Liver (tissue), 9 donors: ENCODE results near the gene HILPDA. TPM values are rescaled to one million over a fixed set of nuclear protein-coding genes. Genes with fewer than 3 reads are reported as not detected.

Source experiments
- DNase-seq: peaks from one replicate; pipeline ENCODE4 v3.0.0-alpha.2; 2017; ENCODE audit warnings: low spot score
- H3K27ac ChIP-seq, 2 donors: one replicate each; pipeline ENCODE4 v1.7.0; 2013; ENCODE audit warnings: inconsistent platforms in 2 of 2, low read length in 2 of 2, control low read depth in 1 of 2, low read depth in 1 of 2, mild to moderate bottlenecking in 1 of 2
- H3K27me3 ChIP-seq, 4 donors: one replicate each; pipeline versions ENCODE4 v1.6.1 to v1.7.0; 2013; ENCODE audit warnings: low read length in 3 of 4, inconsistent platforms in 1 of 4, mild to moderate bottlenecking in 1 of 4, moderate library complexity in 1 of 4; ENCODE audit not compliant: control insufficient read depth in 4 of 4, insufficient read depth in 4 of 4
- H3K36me3 ChIP-seq, 4 donors: one replicate each; pipeline versions ENCODE4 v1.6.1 to v1.7.0; 2013; ENCODE audit warnings: low read length in 3 of 4, mild to moderate bottlenecking in 3 of 4, low read depth in 1 of 4, moderate library complexity in 1 of 4; ENCODE audit not compliant: control insufficient read depth in 4 of 4, insufficient read depth in 3 of 4
- H3K4me1 ChIP-seq, 4 donors: one replicate each; pipeline versions ENCODE4 v1.6.1 to v1.7.0; 2013; ENCODE audit warnings: low read length in 3 of 4, mild to moderate bottlenecking in 3 of 4, moderate library complexity in 1 of 4; ENCODE audit not compliant: control insufficient read depth in 4 of 4, insufficient read depth in 4 of 4
- H3K4me3 ChIP-seq, 3 donors: one replicate each; pipeline versions ENCODE4 v1.6.1 to v1.7.0; 2013; ENCODE audit warnings: low read length in 3 of 3, control low read depth in 1 of 3, low read depth in 1 of 3, mild to moderate bottlenecking in 1 of 3
- H3K9ac ChIP-seq, 2 donors: one replicate each; pipeline ENCODE4 v1.7.0; 2013; ENCODE audit warnings: low read length in 2 of 2, mild to moderate bottlenecking in 2 of 2, moderate library complexity in 2 of 2, control low read depth in 1 of 2, low read depth in 1 of 2
- H3K9me3 ChIP-seq, 4 donors: one replicate each; pipeline versions ENCODE4 v1.6.1 to v1.7.0; 2013; ENCODE audit warnings: low read length in 3 of 4; ENCODE audit not compliant: control insufficient read depth in 4 of 4
- ATF3 ChIP-seq: IDR thresholded peaks from 2 replicates; pipeline ENCODE4 v1.6.1; 2016; ENCODE audit warnings: antibody characterized with exemption
- CTCF ChIP-seq: fragments of 150-350 bp; IDR thresholded peaks from 2 replicates; pipeline ENCODE4 v1.5.1; 2017; ENCODE audit warnings: improper control_type of control experiment, low read depth, low read length; ENCODE audit not compliant: missing input control
- EGR1 ChIP-seq, 2 donors: IDR thresholded peaks; 2 replicates each; pipeline ENCODE4 v1.6.1; 2016 to 2018; ENCODE audit warnings: antibody characterized with exemption in 2 of 2, low read depth in 2 of 2
- FOXA1 ChIP-seq: IDR thresholded peaks from 2 replicates; pipeline ENCODE4 v1.6.1; 2016; ENCODE audit warnings: antibody characterized with exemption
- FOXA2 ChIP-seq: IDR thresholded peaks from 2 replicates; pipeline ENCODE4 v1.6.1; 2016; ENCODE audit warnings: antibody characterized with exemption
- GABPA ChIP-seq, 2 donors: IDR thresholded peaks in 1 of 2; conservative IDR thresholded peaks in 1 of 2; 2 replicates each; pipeline ENCODE4 v1.6.1; 2016; ENCODE audit warnings: antibody characterized with exemption in 2 of 2, mild to moderate bottlenecking in 1 of 2, moderate library complexity in 1 of 2
- HNF4A ChIP-seq, 2 donors: conservative IDR thresholded peaks; 2 replicates each; pipeline ENCODE4 v1.6.1; 2016; ENCODE audit warnings: antibody characterized with exemption in 2 of 2, mild to moderate bottlenecking in 2 of 2
- JUND ChIP-seq, 2 donors: IDR thresholded peaks; 2 replicates each; pipeline ENCODE4 v1.6.1; 2016; ENCODE audit warnings: antibody characterized with exemption in 2 of 2
- MAX ChIP-seq: IDR thresholded peaks from 2 replicates; pipeline ENCODE4 v1.6.1; 2016; ENCODE audit warnings: antibody characterized with exemption
- NR2F2 ChIP-seq: IDR thresholded peaks from 2 replicates; pipeline ENCODE4 v1.6.1; 2016; ENCODE audit warnings: antibody characterized with exemption
- RAD21 ChIP-seq, 2 donors: IDR thresholded peaks; 2 replicates each; pipeline ENCODE4 v1.6.1; 2016; ENCODE audit warnings: antibody characterized with exemption in 2 of 2, mild to moderate bottlenecking in 2 of 2
- REST ChIP-seq: IDR thresholded peaks from 2 replicates; pipeline ENCODE4 v1.6.1; 2016; ENCODE audit warnings: antibody characterized with exemption, mild to moderate bottlenecking
- RXRA ChIP-seq, 2 donors: IDR thresholded peaks; 2 replicates each; pipeline ENCODE4 v1.6.1; 2017 to 2018; ENCODE audit warnings: antibody characterized with exemption in 2 of 2, mild to moderate bottlenecking in 1 of 2
- SP1 ChIP-seq: IDR thresholded peaks from 2 replicates; pipeline ENCODE4 v1.6.1; 2018; ENCODE audit warnings: antibody characterized with exemption, mild to moderate bottlenecking
- TAF1 ChIP-seq: conservative IDR thresholded peaks from 2 replicates; pipeline ENCODE4 v1.6.1; 2016; ENCODE audit warnings: antibody characterized with exemption, mild to moderate bottlenecking
- YY1 ChIP-seq: IDR thresholded peaks from 2 replicates; pipeline ENCODE4 v1.6.1; 2016; ENCODE audit warnings: antibody characterized with exemption, mild to moderate bottlenecking
- WGBS: extraction: QIAGEN DNeasy Blood & Tissue Kit; methylation state at CpG from one replicate; pipeline ENCODE4 v1.1.7; 2013; 5-methylcytosine and 5-hydroxymethylcytosine counted together
- polyA plus RNA-seq, 2 donors: library from polyadenylated mRNA; stranded (reverse) in 1 of 2; unstranded in 1 of 2; fragments of 200-250 nt in 1 of 2; fragments of >200 nt in 1 of 2; fragmentation: Nextera tagmentation in 1 of 2; extraction: Ambion mirVana in 1 of 2; gene quantifications; one replicate each; pipeline versions ENCODE4 v1.2.1 to v1.2.3, GENCODE V29; 2013 to 2015
- total RNA-seq, 2 donors: library from RNA; depleted of rRNA; stranded (reverse); fragments of >200 nt; gene quantifications; one replicate each; pipeline ENCODE4 v1.2.3, GENCODE V29; 2014
- donor health status: healthy.
- donor health status: healthy.
- donor health status: healthy.
- donor health status: healthy.
- donor health status: healthy.

The HILPDA gene
- total and polyA plus RNA-seq, 4 donors = 3.9 to 5.6 (median 5.2) TPM

- no peak for DNase-seq
- no peaks in the 10 kb centered on the region for H3K36me3 ChIP-seq
- TF ChIP-seq RAD21 (IDR thresholded peaks at IDR 0.05) = no peak
- TF ChIP-seq REST = no peak
- no peak for TF ChIP-seq FOXA1
- no peak for TF ChIP-seq YY1
- TF ChIP-seq JUND (IDR thresholded peaks at IDR 0.05) = no peak
- no peak for TF ChIP-seq TAF1
- TF ChIP-seq NR2F2 = no peak
- TF ChIP-seq CTCF = no peak
- TF ChIP-seq EGR1 (IDR thresholded peaks at IDR 0.05; ENCODE audit: low read depth in 2 of 2) = no peak
- no peak for TF ChIP-seq RXRA (IDR thresholded peaks at IDR 0.05)
- no peak for TF ChIP-seq HNF4A (conservative IDR thresholded peaks at IDR 0.05)
- no peak for TF ChIP-seq MAX
- no peak for TF ChIP-seq SP1
- no peak for TF ChIP-seq GABPA (IDR thresholded peaks at IDR 0.05 in 1 of 2, conservative IDR thresholded peaks at IDR 0.05 in 1 of 2)
- no peak for TF ChIP-seq ATF3
- no peak overlapping the region for H3K9ac ChIP-seq
- no peaks in the 10 kb centered on the region for H3K27me3 ChIP-seq
- peaks cover 4 to 20% (median 6%) of the 10 kb centered on the region in 4 donors for H3K4me1 ChIP-seq
- WGBS = 94% methylated on average over 5 of the region's 5 CpGs
- no peaks in the 10 kb centered on the region for H3K9me3 ChIP-seq
- no peak overlapping the region for H3K4me3 ChIP-seq
- no peak overlapping the region for H3K27ac ChIP-seq
Observed at GRCh38 chr7:128450913-128451312, 4.8 kb upstream of the HILPDA start.

- peaks cover 4 to 26% (median 11%) of the 10 kb centered on the region in 4 donors for H3K4me1 ChIP-seq
- no peak overlapping the region for H3K4me3 ChIP-seq
- no peak for TF ChIP-seq HNF4A (conservative IDR thresholded peaks at IDR 0.05)
- TF ChIP-seq CTCF = no peak
- TF ChIP-seq FOXA1 = no peak
- no peak for TF ChIP-seq REST
- TF ChIP-seq RAD21 (IDR thresholded peaks at IDR 0.05) = no peak
- TF ChIP-seq MAX = no peak
- TF ChIP-seq FOXA2 = no peak
- TF ChIP-seq EGR1 (IDR thresholded peaks at IDR 0.05; ENCODE audit: low read depth in 2 of 2) = no peak
- TF ChIP-seq JUND (IDR thresholded peaks at IDR 0.05) = no peak
- no peak overlapping the region for H3K27ac ChIP-seq
- no peaks in the 10 kb centered on the region for H3K36me3 ChIP-seq
- no peak overlapping the region for H3K9ac ChIP-seq
- no peaks in the 10 kb centered on the region for H3K27me3 ChIP-seq
- DNase-seq = no peak
- whole genome bisulfite sequencing = 81% methylated on average over 1 of the region's 1 CpG
- no peaks in the 10 kb centered on the region for H3K9me3 ChIP-seq
Observed at GRCh38 chr7:128452552-128452951, 3.1 kb upstream of the HILPDA start.
